ENCODE data around the gene KIF7.

The KIF7 gene

GRCh38 chr15:89668171-89668570, 12.9 kb upstream of the KIF7 start:
- no peak for DNase-seq

GRCh38 chr15:89667706-89667960, 12.4 kb upstream of the KIF7 start:
- no peak for DNase-seq

DNA sequence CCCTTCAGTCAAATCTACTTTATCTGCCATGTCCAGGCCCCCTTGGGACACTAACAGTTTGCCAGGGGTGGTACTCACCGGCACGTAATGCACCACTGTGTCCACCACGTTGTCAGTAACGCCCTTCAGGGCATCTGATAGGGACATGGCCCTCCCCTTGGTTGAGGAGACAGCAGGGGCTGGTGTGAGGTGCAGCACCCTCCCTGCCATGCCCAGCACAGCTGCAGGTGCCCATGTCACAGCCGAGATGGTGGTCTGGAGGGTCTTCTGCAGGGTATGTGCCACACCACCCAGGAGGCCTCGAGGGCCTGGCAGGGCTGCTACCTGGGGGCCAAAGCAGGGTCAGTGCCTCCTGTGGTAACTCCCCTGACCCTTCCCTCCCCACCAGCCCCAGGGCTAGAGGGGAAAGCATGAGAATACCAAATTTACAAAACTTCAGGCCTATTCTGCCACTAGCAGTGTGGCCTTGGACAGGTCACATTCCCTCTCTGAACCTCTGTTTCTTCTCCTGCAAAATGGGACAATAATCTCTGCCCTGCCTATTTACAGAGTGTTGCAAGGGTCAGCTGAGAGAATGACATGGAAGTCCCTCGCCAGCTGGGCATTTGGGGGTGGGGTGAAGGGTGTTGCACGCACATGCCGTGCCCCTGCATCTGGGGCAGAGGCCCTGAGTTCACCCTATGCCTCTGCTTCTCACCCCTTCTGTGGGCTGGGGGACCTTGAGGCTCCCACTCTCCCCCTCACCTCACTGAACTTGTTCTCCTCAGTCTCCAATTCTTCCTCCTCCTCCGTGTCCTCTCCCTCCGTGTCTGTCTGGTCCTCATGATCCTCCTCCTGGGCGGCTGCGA, 11.8 kb upstream of the KIF7 start:
- DNase-seq: no peak

DNA sequence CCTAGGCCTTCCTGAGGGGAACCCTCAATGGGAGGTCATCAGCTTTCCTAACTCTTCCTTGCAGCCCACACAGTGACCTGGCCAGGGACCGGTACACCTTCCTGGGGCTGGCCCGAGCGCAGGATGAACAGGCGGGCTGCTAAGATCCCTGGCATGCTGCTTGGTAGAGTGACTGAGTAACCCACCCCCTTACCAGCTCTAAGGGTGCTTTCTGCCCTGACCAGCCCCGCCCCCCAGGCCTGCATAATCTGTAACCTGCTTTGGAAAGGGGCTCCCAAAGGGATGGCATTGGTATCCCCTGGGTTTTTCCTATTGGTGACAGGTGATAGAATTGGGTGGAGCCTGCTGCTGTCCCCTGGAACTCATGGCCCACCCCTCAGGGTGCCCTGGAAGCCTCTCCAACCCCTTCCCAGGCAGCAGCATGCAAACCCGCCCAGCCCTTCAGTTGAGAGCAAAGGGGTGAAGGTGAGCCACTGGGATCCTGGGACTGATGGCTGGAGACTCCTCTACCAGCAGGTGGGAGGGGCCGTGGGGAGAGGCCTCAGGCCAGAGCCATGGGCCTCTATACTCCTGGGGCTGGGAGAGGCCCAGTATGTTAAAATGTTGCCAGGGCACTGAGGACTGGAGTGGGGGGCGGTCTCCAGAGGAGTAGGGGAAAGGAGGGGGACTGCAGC, 11.1 kb upstream of the KIF7 start:
- DNase-seq: no peak

DNA sequence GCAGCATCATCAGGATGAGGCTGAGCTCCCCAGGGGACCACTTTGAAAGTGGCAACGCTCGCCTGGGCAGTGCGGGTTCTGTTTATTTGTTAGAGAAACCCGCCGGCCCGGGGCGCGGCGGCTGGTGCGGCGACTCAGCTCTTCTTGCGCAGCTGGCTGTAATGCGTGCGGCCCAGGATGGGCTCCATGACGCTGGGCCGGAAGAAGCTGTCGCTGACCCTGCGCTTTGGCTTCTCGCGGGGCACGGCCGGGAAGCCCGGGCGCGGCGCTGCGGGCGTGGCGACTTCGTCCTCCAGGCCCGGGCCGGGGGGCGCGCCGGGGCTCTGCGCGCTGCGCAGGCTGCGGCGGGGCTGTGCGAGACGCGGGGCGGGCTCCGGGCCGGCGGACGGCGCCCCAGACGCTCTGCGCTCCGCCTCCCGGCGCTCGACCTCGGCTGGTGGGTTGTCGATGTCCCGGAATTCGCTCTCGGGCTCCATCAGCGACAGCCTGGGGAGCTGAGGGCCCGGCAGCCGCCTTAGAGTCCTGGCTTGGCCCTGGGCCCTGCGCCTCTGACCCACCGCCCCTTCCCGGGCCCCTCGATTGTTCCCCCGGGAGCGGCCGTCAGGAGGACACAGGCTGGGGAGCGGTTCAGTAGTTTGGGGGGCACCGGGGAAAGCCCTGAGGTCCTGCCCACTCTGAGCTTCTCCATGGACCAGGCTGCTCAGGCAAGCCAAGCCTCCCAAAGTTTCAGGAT, 10.3 kb upstream of the KIF7 start:
- DNase-seq: no peak

GRCh38 chr15:89664441-89665350, 9.4 kb upstream of the KIF7 start:
- DNase-seq: no peak

GRCh38 chr15:89662893-89663626, 7.8 kb upstream of the KIF7 start:
- DNase-seq: no peak

GRCh38 chr15:89660556-89660955, 5.3 kb upstream of the KIF7 start:
- DNase-seq: no peak

DNA sequence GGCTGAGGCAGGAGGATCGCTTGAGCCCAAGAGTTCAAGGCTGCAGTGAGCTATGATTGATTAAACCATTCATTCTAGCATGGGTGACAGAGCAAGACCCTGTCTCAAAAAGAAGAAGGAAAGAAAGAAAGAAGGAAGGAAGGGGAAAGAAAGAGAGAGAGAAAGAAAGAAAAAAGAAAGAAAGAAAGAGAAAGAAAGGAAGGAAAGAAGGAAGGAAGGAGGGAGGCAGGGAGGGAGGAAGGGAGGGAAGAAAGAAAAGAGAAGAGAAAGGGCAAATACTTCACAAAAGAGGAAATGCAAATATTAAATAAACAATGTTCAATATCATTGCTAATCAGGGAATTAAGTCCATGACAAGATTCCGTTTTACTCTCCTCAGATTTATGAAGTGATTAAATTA, 4.0 kb upstream of the KIF7 start:
- DNase-seq: no peak

DNA sequence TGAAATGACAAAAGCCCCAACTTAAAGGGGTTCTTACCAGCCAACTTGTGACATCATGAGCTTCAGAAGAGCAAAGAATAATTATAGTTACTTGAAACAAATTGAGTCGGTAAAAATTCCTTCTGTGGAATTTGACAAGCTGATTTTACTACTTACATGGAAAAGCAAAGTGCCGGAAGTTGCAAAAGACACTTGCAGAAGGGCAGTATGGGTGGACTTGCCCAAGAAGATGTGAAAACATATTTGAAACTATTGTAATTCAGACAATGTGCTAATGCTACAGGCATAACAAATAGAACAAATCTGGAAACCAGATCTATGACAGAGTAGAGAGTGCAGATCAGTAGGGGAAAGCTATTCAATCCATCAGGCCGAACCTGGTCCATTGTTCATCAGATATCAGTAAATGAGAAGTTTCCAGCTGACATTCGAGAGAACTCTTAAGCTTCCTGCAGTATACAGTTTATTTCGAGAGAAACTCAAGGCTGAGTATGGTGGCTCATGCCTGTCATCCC, 2.5 kb upstream of the KIF7 start:
- DNase-seq: no peak

DNA sequence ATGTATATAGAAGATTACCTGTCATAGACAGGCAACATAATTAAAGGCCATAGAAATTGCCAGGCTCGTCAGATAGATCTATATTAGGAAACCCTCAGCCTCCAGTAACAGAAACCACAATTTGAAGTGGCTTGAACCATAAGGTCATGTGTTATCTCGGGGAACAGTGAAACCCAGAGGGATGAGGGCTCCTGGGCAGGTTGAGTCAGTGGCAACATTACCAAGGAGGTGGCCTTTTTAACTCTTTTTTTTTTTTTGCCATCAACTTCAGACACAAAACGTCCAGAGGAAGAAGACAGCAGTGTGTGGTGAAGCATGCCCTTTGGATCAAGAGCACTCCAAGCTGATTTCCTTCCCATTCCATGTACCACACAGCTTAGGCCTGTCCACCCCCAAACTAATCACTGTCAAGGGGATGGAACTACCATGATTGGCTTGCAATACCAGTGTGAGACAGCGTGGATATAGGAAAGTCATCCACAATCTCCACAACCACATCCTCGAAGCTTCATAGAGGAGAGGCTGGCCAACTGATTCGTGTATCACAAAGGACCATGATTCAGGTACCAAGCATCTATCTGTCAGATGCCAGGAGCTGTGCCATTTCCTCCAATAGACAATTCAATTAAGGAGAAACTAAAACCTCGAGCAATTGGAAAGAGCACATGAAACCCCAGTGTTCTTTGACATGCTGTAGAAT, 999 bp upstream of the KIF7 start:
- peak; percentile 3 for DNase-seq

DNA sequence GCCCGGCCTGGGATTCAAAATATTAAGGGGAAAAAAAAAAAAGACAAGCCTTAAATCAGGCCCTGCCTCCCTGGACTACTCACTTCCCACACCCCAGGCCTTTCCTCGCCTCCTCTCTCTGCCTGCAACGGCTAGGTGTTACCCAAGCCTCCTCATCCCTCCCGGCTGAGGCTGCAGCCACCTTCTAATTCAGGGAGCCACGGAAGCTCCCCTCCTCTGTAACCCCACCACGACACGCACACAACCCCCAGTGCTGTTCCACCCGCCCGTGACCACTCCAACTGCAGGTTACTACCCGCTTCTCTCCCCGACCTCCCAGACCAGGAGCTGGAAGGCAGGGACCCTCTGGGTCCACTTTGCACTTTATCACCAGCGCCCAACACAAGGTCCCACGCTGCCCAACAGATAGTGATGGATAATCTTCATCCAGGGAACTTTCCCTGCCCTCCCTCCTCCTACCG, 936 bp downstream of the KIF7 start:
- no peak for DNase-seq

DNA sequence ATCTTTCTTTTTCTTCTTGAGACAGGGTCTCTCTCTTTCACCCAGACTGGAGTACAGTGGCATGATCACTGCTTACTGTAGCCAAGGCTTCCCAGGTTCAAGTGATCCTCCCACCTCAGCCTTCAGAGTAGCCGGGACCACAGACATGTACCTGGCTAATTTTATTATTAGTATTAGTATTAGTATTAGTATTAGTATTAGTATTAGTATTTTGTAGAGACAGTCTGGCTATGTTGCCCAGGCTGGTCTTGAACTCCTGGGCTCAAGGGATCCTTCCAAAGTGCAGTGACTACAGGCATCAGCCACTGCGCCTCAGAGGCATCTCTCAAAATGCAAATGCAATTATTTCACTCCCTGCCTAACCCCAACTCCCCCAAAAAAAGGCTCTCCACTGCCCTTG, 1.7 kb downstream of the KIF7 start:
- no peak for DNase-seq

DNA sequence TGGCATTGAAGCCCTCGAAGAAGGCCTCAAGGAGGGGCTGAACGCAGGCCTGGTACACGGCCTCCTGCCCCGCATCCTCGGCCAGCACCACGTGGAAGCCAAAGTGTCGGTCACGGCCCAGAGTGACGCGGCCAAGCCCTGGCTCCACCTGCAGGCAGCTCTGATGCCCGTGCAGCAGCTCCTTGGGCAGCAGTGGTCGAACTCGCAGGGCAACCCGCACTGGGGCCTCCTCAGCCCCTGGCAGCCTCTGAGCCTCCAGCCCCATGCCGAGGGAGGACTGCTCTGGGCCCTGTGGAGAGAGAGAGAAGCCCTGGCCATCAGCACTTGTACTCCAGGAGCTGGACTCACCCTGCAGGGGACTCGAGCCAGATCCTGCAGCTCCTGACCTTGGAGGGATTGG, 2.6 kb downstream of the KIF7 start:
- no peak for DNase-seq

DNA sequence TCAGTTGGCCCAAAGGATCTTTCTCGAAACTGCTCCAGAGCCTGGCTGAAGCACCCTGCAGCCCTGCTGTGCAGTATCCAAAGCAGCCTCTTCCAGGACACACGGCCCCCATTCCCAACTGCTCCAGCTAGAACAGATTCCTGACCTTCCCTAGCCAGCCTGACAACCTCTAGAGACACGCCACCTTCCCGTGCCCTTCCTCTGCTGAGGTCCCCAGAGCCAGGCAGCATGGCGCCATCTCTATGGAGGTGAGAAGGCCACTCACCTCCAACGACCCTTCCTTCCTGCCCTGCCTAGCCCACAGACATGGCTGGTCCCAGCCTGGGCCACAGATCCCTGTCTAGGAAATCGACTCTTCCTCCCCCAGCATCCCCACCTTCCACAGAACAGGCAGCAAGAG, 3.1 kb downstream of the KIF7 start:
- DNase-seq: no peak

GRCh38 chr15:89649716-89650115, 5.6 kb downstream of the KIF7 start:
- DNase-seq: no peak

GRCh38 chr15:89649013-89649625, 6.1 kb downstream of the KIF7 start:
- no peak for DNase-seq

DNA sequence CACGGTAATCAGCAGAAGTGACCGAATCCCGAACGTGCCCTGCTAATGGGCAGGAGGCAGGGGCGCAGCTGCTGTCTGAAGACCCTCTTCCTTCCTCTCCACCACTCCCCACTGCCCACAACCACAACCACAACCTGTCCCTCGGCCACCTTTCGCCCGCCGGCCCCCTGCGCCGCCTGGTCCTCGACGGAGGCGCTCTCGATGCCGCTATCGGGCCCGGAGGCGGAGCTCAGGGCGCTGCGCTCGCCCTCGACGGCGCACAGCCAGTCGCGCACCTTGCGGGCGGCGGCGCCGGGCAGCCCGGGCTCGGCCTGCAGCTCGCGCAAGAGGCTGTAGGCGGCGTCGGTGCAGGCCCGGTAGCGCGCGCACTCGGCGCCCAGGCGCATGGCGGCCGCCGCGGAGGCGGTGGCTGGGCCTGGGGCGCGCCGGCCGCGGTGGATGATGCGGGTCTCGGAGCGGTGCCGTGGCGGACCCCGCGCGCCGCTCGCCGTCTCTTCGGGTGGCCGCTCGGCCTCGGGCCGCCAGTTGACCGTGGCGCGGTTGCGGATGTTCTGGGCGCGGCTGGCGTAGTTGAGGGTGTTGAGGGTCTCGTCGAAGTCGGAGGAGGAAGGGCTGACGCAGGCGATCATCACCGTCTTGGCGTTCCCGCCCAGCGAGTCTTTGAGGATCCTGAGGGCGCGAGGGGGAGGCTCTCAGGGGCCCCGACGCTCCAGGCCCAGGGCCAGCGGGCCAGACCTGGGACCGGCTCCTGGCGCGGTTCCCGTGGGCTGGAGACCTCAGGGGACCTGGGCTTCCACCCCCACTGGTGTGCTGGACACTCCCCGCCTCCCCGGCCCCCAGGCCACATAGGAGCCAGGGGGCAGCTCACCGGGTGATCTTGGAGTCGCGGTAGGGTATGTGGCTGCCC, 6.9 kb downstream of the KIF7 start:
- DNase-seq: no peak

- DNase-seq: peak; percentile 95
Measured at GRCh38 chr15:89647191-89647851, 7.9 kb downstream of the KIF7 start.
